Hepatocyte (in vitro differentiated cells): ENCODE data around the gene C5orf24.

Experiments used
- EZH2phosphoT487 ChIP-seq: fragments of 200-600 bp; sonication (generic); IDR thresholded peaks from one replicate; pipeline ENCODE4 v1.6.1; 2018; ENCODE audit warnings: antibody characterized with exemption, mild to moderate bottlenecking, low read depth, moderate library complexity; ENCODE audit not compliant: unreplicated experiment, severe bottlenecking
- TF ChIP-seq, protein P1 (sequence below): fragments of 200-600 bp; sonication (generic); IDR thresholded peaks from 2 replicates; pipeline ENCODE4 v1.5.1; 2016; ENCODE audit warnings: antibody characterized with exemption, mild to moderate bottlenecking; ENCODE audit not compliant: poor library complexity

DNA sequence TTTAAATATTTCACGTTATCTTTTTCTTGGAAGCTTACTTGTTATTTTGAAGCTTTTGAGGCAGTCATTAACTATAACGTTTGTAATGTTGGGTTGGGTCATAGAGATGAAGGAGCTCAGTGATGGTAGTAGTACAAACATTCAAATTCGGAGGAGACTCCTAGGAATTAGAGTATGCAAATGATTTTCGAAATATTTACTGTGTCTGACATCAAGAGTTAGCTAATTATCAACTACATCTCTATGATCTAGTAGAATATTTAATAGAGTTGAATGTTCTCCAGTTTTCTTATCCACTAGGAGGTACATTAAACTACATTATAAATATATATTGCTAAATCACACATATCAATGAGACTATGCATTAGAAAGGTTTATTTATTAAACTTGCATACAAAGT lies 28.8 kb upstream of the C5orf24 start:
- TF ChIP-seq, protein P1, sequence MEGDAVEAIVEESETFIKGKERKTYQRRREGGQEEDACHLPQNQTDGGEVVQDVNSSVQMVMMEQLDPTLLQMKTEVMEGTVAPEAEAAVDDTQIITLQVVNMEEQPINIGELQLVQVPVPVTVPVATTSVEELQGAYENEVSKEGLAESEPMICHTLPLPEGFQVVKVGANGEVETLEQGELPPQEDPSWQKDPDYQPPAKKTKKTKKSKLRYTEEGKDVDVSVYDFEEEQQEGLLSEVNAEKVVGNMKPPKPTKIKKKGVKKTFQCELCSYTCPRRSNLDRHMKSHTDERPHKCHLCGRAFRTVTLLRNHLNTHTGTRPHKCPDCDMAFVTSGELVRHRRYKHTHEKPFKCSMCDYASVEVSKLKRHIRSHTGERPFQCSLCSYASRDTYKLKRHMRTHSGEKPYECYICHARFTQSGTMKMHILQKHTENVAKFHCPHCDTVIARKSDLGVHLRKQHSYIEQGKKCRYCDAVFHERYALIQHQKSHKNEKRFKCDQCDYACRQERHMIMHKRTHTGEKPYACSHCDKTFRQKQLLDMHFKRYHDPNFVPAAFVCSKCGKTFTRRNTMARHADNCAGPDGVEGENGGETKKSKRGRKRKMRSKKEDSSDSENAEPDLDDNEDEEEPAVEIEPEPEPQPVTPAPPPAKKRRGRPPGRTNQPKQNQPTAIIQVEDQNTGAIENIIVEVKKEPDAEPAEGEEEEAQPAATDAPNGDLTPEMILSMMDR = no peak
- TF ChIP-seq EZH2phosphoT487 = no peak
